Aorta (tissue), 5 donors: ENCODE measurements around the gene ZNF443. TPM values are rescaled to one million over a fixed set of nuclear protein-coding genes. Genes with fewer than 3 reads are reported as not detected.
"Not testable (repeated sequence)": the region's sequence is repeated elsewhere in the genome, so short reads cannot be mapped to it uniquely, and the experiment has no call there.

Source experiments
- ATAC-seq: fragments of 200-7000 bp; cut with Tn5 transposase; one replicate; pipeline ENCODE4 v1.9.1; 2022; ENCODE audit warnings: moderate library complexity; ENCODE audit not compliant: low FRiP score
- DNase-seq, 2 donors: peaks; one replicate each; pipeline ENCODE4 v3.0.0-alpha.2; 2020
- H3K27ac ChIP-seq, 2 donors: one replicate each; pipeline ENCODE4 v1.5.1; 2013; ENCODE audit warnings: low read length in 2 of 2, mild to moderate bottlenecking in 2 of 2, moderate library complexity in 2 of 2, control low read depth in 1 of 2, inconsistent platforms in 1 of 2, low read depth in 1 of 2
- H3K27me3 ChIP-seq, 2 donors: one replicate each; pipeline ENCODE4 v1.6.1; 2013; ENCODE audit warnings: control low read depth in 1 of 2, low read length in 1 of 2, mild to moderate bottlenecking in 1 of 2, moderate library complexity in 1 of 2; ENCODE audit not compliant: insufficient read depth in 2 of 2, control insufficient read depth in 1 of 2
- H3K36me3 ChIP-seq, 2 donors: one replicate each; pipeline ENCODE4 v1.6.1; 2013; ENCODE audit warnings: control low read depth in 1 of 2, low read length in 1 of 2, mild to moderate bottlenecking in 1 of 2; ENCODE audit not compliant: insufficient read depth in 2 of 2, control insufficient read depth in 1 of 2
- H3K4me1 ChIP-seq, 2 donors: one replicate each; pipeline ENCODE4 v1.6.1; 2013; ENCODE audit warnings: low read length in 2 of 2, control low read depth in 1 of 2, mild to moderate bottlenecking in 1 of 2, moderate library complexity in 1 of 2; ENCODE audit not compliant: insufficient read depth in 2 of 2, control insufficient read depth in 1 of 2
- H3K4me3 ChIP-seq, 2 donors: one replicate each; pipeline ENCODE4 v1.5.1; 2013; ENCODE audit warnings: low read length in 2 of 2, control low read depth in 1 of 2, mild to moderate bottlenecking in 1 of 2
- H3K9me3 ChIP-seq: one replicate; pipeline ENCODE4 v1.6.1; 2013; ENCODE audit warnings: mild to moderate bottlenecking, low read length; ENCODE audit not compliant: control insufficient read depth
- WGBS, 2 donors: extraction: QIAGEN DNeasy Blood & Tissue Kit; methylation state at CpG; one replicate each; pipeline ENCODE4 v1.1.7; 2013; 5-methylcytosine and 5-hydroxymethylcytosine counted together
- intact Hi-C, 2 donors: fragments of 100-400 bp; cut with DNase I; formaldehyde crosslinking; loops; one replicate each; pipeline versions ENCODE4 v1.14.2 to v1.15.0; 2022
- polyA plus RNA-seq, 2 donors: library from polyadenylated mRNA; stranded (reverse); fragments of 200-250 nt; gene quantifications; one replicate each; pipeline ENCODE4 v1.2.3, GENCODE V29; 2013
- total RNA-seq, 2 donors: library from RNA; stranded (reverse); fragmentation: NEBNext Ultra II Directional; extraction: Animal tissue kit (Norgen Biotek cat#: 25700); gene quantifications; one replicate each; pipeline ENCODE4 v1.2.1, GENCODE V29; 2021
- donor health status: healthy with polysubstance abuse.
- donor health status: Bipolar disorder and iron deficiency.
- donor health status: DM: no; HTN: no; CAD: no.
- donor health status: DM: no; HTN: no; CAD: no.
- donor health status: DM: yes; HTN: yes; CAD: no.

ZNF443 gene
- total and polyA plus RNA-seq, 4 donors: 1.6 to 5.5 (median 3.0) TPM

DNA sequence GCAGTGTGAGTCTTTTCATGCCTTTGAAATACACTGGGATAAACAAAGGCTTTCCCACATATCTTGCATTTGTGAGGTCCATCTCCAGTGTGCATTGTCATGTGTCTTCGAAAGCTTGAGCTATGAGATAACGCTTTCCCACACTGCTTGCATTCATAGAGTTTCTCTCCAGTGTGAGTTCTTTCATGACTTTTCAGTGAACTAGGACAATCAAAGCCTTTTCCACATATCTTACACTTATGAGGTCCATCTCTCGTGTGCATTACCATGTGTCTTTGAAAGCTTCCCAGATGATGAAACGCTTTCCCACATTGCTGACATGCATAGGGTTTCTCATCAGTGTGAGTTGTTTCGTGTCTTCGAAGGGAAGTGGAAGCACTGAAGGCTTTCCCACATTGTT lies 49.7 kb downstream of the ZNF443 start:
- 91 to 97% methylated on average over 6 of the region's 6 CpGs for WGBS, 2 donors
- DNase-seq, intact Hi-C loops, H3K4me3 ChIP-seq, H3K27ac ChIP-seq, H3K4me1 ChIP-seq, H3K27me3 ChIP-seq, ATAC-seq, H3K36me3 ChIP-seq, H3K9me3 ChIP-seq: not testable (repeated sequence)

GRCh38 chr19:12386365-12386764 lies 54.5 kb downstream of the ZNF443 start:
- H3K27ac ChIP-seq, DNase-seq, H3K27me3 ChIP-seq, H3K36me3 ChIP-seq, H3K4me1 ChIP-seq, intact Hi-C loops, H3K4me3 ChIP-seq, H3K9me3 ChIP-seq, ATAC-seq: not testable (repeated sequence)
- WGBS, 2 donors: 93 to 100% methylated on average over 1 to 2 of the region's 2 CpGs

GRCh38 chr19:12380444-12380737 lies 60.4 kb downstream of the ZNF443 start:
- no peaks in the 10 kb centered on the region for H3K4me1 ChIP-seq
- DNase-seq: no peak

GRCh38 chr19:12379732-12380443 lies 60.9 kb downstream of the ZNF443 start:
- H3K4me3 ChIP-seq: no peak overlapping the region
- peaks cover 10% of the 10 kb centered on the region for H3K9me3 ChIP-seq
- DNase-seq (no peak), ATAC-seq (no peak)
- 61 to 79% methylated on average over 5 of the region's 5 CpGs for WGBS, 2 donors
- H3K27me3 ChIP-seq: no peaks in the 10 kb centered on the region
- H3K4me1 ChIP-seq: no peaks in the 10 kb centered on the region
- no peak overlapping the region for H3K27ac ChIP-seq
- peaks cover 7 to 10% of the 10 kb centered on the region in 2 donors for H3K36me3 ChIP-seq
- intact Hi-C loops: no loop called here

More at GRCh38 chr19:12380444-12380737, 60.4 kb downstream of the ZNF443 start:
- Histone ChIP-seq H3K36me3 (peaks cover 7 to 10% of the 10 kb centered on the region in 2 donors), H3K27me3 (no peaks in the 10 kb centered on the region), H3K9me3 (peaks cover 10% of the 10 kb centered on the region), H3K4me3 (no peak overlapping the region), H3K27ac (no peak overlapping the region)
- intact Hi-C loops: no loop called here
- WGBS, 2 donors: 88 to 95% methylated on average over 2 of the region's 2 CpGs
- ATAC-seq: no peak

Other genes with a start within 250 kb of the ZNF443 start
- 10 to 100 TPM; 13.9 to 19.9 TPM for gene ZNF44, start 146.1 kb downstream of the ZNF443 start, total RNA-seq
- gene ZNF44, start 146.1 kb downstream of the ZNF443 start, polyA plus RNA-seq: 1 to 10 TPM; 5.4 to 9.7 TPM
- 1 to 10 TPM; 2.5 to 5.4 TPM for gene ZNF563, start 107.4 kb downstream of the ZNF443 start, total RNA-seq
- 1 to 10 TPM; 1.9 to 2.3 TPM for gene ZNF563, start 107.4 kb downstream of the ZNF443 start, polyA plus RNA-seq
- gene ZNF442, start 75.3 kb downstream of the ZNF443 start, total RNA-seq: 1 to 10 TPM; 3.6 to 4.5 TPM
- 1 to 10 TPM in 1 of 2 donors, under 1 TPM in 1; 0.67 to 2.1 TPM for gene ZNF442, start 75.3 kb downstream of the ZNF443 start, polyA plus RNA-seq
- gene ZNF799, start 39.8 kb downstream of the ZNF443 start, total RNA-seq: 1 to 10 TPM; 5.3 to 7.6 TPM
- 1 to 10 TPM; 2.4 to 3.9 TPM for gene ZNF799, start 39.8 kb downstream of the ZNF443 start, polyA plus RNA-seq
- gene ZNF709, start 43.8 kb upstream of the ZNF443 start, total RNA-seq: 1 to 10 TPM; 5.1 to 5.8 TPM
- gene ZNF709, start 43.8 kb upstream of the ZNF443 start, polyA plus RNA-seq: 1 to 10 TPM in 1 of 2 donors, not detected in 1; 1.2 TPM
- gene ZNF564, start 110.5 kb upstream of the ZNF443 start, total RNA-seq: 10 to 100 TPM; 12.0 to 15.4 TPM
- gene ZNF564, start 110.5 kb upstream of the ZNF443 start, polyA plus RNA-seq: 1 to 10 TPM; 5.5 to 8.4 TPM
- gene ZNF490, start 169.8 kb upstream of the ZNF443 start, total RNA-seq: 1 to 10 TPM; 7.0 to 8.6 TPM
- under 1 TPM in 1 of 2 donors, not detected in 1; 0.56 TPM for gene ZNF490, start 169.8 kb upstream of the ZNF443 start, polyA plus RNA-seq
- 10 to 100 TPM; 35.2 to 35.4 TPM for gene ZNF791, start 169.9 kb upstream of the ZNF443 start, total RNA-seq
- gene ZNF791, start 169.9 kb upstream of the ZNF443 start, polyA plus RNA-seq: 10 to 100 TPM in 1 of 2 donors, 1 to 10 TPM in 1; 2.9 to 12.1 TPM
- 100 to 1,000 TPM in 1 of 2 donors, 10 to 100 TPM in 1; 74.8 to 111 TPM for gene MAN2B1, start 225.7 kb upstream of the ZNF443 start, total RNA-seq
- 10 to 100 TPM; 54.6 to 88.7 TPM for gene MAN2B1, start 225.7 kb upstream of the ZNF443 start, polyA plus RNA-seq
- 10 to 100 TPM in 1 of 2 donors, 1 to 10 TPM in 1; 7.1 to 11.8 TPM for gene WDR83, start 225.8 kb upstream of the ZNF443 start, total RNA-seq
- 10 to 100 TPM in 1 of 2 donors, 1 to 10 TPM in 1; 9.4 to 20.9 TPM for gene WDR83, start 225.8 kb upstream of the ZNF443 start, polyA plus RNA-seq
- 10 to 100 TPM; 50.1 to 74.0 TPM for gene DHPS, start 240.9 kb upstream of the ZNF443 start, total RNA-seq
- 10 to 100 TPM; 42.7 to 94.8 TPM for gene DHPS, start 240.9 kb upstream of the ZNF443 start, polyA plus RNA-seq
- not detected for gene GNG14, start 247.0 kb upstream of the ZNF443 start, total RNA-seq
- not detected for gene GNG14, start 247.0 kb upstream of the ZNF443 start, polyA plus RNA-seq